HG02642 (cell line): ENCODE measurements around the gene JAZF1.

Source experiments
- ATAC-seq: cut with Tn5 transposase; IDR thresholded peaks from one replicate; pipeline ENCODE4 v1.9.1; 2021; ENCODE audit warnings: mild to moderate bottlenecking; ENCODE audit not compliant: unreplicated experiment, poor library complexity

JAZF1 gene

DNA sequence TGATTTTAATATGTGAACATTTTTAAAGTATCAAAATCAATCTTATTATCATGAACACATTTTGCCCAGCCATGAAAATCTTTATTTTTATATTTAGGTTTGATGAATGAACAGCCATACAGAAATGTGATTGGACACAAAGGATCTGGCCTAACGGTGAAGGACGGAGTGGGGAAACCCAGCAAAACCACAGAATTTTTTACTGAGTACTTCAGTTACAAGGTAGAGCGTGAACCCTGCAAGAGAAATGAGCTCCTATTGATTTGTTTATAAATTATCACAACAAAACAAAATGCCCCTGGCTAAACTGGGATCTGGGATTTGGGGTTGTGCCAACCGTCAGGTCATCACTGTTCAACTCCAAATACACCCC is 118.8 kb downstream of the JAZF1 start:
- no peak for ATAC-seq

DNA sequence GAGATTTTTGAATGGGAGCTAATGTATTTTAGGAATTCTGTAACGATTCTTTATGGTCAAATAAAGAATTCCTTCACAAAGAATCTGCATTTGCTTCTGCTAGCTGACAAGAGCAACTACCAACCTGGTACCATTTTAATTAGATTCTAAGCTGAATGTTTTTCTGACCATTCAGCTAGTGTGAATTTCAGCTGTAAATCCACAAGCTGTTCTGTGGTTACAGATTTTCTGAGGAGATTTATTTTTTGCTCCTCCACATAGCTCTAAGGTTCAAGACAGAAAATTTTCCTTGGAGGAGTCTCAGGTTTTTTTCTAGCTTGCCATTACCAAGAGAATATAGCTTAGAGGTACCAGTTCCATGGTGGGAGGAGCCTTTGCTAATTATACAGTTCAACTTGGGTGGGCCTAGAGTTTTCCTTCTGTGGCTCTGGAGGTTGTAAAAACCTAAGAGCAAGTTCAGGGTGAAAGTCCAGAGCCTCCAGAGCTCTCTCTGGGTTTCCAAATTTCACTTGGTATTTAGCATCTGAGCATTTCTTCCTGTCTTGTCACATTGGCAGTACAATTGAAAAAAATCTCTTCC is 120.1 kb downstream of the JAZF1 start:
- ATAC-seq, result no peak

DNA sequence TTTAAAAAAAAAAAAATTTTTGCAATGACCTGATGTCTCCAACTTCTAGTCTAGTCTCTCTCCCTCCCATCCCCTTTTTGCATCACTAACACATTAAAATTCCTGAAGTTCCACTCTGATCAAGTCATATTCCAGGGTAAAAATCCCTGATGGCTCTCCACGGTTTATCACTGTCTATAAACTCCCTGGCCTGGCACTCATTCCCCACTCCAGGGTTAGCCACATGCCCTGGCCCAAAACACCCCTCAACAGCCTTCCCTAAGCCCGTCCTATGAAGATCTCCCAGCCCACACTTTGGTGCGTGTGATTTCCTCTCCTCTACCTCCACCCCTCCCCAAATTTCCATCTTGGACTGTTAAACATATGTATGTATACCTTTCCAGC is 125.4 kb downstream of the JAZF1 start:
- no peak for ATAC-seq

DNA sequence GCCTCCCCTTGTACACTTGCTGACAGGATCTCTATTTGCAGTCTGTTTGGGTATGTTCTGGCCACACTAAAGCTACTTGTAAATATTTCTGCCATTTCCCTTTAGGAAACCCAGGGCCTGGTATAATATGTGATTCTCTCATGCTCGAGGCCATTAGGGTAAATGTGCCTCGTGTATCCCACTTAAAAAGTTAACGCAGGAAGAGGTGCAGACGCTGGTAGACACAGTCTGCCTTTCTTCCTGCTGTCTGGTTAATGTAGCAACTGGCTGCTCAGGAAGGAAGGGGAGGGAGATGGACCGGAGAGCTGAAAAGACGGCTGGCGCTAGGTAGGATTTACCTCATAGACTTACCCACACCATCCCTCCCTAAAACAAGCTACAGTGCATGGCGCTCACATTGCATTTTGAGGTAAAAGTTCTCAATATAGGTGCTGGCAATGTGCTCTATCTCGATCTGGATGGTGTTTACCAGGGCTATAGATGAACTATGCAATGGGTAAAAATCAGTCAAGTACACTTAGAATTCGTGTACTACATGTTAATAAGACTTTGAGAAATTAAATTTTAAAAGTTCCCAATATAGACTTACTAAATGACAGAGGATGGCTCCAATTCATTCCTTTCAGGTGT is 125.9 kb downstream of the JAZF1 start:
- no peak for ATAC-seq

DNA sequence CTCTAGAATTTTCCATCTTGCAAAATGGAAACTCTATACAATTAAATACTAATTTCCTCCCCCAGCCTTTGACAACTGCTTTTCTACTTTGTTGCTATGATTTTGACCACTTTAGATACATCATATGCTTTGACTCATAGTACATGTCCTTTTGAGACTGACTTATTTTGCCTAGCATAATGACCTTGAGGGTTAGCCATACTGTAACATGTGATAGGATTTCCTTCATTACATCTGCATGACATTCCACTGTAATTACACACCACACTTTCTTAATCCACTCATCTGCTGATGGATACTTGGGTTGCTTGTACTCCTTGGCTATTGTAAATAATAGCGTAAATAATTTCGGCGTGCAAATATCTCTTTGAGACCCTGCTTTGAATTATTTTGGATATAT is 127.7 kb downstream of the JAZF1 start:
- ATAC-seq, result no peak

DNA sequence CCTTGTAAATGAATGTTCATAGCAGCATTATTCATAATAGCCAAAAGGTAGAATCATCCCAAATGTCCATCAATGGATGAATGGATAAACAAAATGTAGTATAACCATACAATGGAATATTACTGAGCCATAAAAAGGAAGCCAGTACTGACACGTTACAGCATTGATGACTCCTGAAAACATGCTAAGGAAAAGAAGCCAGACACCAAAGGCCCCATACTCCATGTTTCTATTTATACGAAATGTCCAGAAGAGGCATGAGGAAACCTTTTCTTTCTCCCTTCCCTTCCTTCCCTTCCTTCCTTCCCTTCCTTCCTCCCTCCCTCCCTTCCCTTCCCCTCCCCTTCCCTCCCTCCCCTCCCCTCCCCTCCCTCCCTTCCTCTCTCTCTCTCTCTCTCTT is 131.9 kb downstream of the JAZF1 start:
- no peak for ATAC-seq

DNA sequence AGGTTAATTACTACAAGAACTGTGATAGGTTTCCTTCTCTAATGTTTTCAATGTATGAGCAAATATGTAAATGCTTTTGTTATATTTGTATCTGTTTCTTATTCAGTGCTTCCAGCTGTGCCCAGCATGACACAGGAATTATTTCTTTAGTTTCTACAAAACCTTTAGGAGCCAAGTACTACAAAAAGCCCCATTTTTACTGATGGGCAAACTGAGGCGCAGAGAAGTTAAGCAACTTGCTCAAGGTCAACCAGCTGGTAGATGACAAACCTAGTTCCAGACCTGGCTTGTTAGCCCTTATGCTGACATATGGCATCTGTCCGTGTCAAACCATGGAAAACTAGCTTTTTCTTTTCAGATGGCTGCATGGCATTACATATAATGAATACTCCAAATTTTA is 134.6 kb downstream of the JAZF1 start:
- no peak for ATAC-seq

DNA sequence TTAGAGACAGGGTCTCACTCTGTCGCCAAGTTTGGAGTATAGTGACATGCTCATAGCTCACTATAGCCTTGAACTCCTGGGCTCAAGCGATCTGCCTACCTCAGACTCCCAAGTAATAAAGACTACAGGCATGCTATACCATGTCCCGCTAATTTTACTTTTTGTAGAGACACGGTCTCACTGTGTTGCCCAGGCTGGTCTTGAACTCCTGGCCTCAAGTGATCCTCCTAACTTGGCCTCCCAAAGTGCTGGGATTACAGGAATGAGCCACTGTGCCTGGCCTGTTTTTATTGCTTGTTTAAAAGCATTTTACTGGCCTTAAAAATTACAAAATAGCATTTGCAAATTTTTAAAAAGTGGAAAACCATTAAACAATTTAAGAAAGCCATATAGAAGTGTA is 135.0 kb downstream of the JAZF1 start:
- no peak for ATAC-seq

DNA sequence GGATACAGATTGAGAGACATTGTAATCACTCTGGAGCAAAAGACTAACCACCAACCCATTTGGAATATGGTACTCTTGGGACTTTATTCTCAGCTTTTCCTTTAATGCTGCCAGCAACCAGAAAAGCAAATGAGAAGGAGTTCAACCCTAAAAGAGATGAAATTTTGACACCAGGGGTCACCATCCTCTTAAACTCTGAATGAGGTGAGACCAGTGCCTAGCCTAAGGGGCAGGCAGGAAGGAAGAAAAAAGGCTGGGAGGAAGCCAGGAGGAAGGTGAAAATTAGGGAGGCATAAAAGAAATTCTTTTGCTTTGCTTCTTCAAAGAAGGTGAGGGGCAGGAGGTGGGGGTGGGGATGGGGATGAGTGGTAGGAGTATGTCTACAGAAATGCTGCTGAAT is 135.8 kb downstream of the JAZF1 start:
- no peak for ATAC-seq

DNA sequence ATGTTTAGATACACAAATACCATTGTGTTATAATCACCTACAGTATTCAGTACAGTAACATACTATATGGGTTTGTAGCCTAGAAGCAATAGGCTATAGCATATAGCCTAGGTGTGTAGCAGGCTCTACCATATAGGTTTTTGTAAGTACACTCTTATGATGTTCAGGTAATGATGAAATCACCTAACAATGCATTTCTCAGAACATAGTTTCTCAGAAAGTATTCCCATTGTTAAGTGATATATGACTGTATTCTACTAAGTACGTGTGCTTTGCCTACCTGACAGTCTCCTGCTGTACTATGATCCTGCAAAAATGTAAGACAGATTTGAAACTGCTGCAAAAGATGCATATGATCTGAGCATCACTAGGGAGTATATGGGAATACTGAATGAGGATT is 137.9 kb downstream of the JAZF1 start:
- ATAC-seq, result no peak

DNA sequence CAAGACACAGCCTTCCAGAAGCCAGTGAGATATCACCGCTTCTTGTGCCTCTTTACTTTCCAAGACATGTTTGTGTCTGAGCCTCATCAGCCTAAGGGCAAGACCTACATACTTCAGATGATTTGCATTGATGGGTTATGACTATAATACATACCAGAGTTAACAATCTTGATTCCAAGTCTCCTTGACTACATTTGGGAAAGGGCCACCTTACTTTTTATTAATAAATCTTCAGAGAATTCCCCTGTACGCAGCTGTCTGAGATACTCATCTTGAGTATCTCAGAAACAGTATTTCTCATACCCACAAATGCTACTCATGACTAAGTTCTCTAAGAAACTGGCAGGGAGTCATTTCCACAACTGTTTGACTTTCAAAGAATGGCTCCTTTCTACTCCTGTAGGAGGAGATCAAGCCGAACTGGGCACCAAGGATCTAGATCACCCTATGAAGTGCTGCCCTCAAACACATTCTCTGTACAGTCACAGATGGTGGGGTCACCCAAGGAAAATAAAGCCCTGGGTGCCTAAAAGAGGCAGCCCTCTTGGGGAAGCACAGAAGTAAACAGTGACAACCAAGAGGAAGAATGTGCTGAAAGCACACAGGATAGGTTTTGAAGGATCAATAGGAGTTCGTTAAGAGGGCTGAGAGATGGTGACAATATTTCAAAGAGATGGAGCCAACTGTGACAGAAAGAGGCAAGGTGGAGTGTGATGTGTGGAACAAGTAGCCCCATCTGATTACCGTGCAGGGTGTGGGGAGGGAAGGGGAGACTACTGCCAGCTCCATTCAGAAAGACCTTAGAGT is 138.9 kb downstream of the JAZF1 start:
- ATAC-seq, result no peak

DNA sequence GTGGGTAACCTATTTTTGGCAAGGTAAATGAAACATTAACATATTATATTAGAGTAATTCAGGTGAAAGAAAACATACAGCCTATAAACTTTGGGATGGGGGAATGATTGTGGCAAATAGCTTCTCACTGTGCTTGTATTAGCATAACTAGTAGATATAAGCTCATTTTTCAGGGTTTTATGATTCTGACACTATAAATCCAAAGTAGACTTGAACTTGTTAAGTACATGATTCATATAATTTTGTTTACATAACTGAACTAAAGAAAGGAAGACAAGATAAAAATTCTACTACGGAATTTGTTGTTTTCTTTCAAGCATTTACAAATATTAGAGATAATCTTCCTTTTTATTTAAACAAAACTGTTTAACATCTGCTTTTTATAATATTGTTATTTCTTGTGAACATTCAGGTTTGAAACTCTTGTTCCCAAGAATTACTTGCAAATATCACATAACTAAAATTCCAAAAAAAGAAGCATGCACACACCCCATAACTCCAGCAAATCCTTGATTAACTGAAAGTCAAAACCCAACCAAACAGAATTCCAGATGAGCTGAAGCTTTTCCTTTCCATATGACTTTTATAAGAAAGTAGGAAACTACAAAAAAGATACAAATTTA is 142.3 kb downstream of the JAZF1 start:
- ATAC-seq, result no peak

DNA sequence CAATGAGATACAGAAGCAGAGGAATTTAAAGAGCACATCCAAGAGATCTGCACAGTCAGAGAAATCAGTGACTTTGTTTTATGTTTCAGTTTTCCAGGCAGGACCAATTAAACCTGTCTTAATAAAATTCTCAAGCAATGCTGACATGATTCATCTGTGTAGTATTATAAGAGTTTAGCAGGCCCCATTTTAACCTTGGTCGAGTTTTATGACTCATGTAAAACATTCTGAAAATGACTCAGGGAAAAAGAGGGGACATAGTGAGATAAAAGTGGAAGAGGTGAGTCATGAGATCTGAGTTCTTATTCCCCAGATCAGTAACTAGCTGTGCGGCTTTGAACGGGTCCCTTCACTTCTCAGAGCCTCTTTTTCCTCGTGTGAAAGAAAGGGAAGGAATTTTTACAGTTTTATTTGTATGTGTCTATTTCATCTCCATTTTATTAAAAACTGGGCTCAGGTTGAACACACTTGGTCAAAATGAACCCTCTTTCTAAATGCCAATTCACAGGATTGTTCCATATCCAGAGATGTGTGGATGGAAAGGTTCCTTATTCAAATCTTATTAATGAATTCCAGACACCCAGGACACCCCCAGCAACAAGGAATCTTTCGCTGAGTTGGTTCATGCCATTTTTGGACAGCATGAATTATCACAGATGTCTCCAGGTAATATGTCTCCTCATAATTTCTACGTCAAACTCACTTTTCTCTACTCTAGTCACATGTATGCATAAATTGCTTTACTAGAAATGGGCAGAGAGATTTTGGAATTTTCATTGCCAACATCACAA is 143.2 kb downstream of the JAZF1 start:
- ATAC-seq, result peak; percentile 89

DNA sequence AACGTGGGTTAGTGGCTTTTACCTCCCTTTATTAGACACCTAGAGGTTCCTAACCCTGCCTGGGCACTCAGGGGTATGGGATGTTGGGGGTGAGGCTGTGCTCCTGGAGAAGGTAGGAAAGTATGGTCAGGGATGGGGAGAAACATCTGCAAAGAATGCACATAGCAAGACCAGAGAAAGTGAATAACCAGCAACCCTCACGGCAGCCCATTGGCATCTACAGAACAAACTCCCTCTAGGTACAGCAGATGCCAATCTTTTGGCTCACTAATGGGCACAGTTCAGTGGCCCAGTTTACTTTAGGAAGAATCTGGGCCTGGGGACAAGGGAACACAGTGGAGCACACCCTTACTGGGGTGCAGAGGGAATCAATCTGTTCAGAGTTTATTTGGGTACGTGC is 143.9 kb downstream of the JAZF1 start:
- no peak for ATAC-seq

DNA sequence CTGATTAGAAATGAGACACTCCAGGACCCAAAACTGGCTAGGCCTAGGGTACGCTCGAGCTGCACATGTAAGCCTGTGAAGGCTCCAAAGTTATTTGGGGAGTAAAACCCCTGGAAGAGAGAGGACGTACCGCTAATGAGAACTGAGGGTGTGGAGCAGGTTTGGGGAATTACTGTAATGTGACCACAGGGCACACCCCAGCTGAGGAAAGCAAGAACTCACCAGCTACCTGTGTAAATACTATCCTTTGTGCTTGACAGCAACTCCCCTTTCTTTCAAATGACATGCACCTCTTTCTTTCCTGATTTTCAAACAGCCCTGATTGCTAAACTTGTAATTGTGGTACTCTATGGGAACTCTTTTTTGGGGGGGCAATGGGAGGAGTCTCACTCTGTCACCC is 147.2 kb downstream of the JAZF1 start:
- ATAC-seq, result no peak

DNA sequence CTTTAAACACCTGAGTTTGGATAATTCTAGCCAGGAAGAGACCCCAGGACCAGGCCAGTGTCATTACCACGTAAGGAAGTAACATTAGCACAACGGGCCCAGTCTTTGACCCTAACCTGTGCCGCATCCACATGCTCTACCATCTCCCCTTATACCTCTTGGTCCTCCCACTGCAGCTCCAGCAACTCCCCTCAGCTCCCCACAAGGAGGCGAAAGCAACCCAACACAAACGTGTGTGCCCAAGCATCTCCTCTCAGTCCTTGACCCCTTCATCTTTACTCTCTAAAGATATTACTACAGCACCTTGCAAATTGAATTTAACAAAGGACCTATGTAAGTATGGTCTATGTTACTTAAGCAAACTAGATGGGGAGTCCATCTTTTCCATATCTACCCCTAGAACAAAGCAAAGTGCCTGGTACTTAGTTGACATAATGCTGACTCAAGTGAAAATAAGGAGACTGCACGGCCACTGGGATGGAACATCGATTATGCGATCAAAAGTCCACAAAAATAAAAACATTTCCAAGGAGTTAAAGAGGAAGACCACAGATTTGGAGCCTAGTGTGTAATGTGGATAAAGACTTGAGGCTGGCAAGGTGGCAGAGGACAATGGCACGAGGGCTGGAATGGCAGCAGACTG is 147.7 kb downstream of the JAZF1 start:
- ATAC-seq, result no peak

DNA sequence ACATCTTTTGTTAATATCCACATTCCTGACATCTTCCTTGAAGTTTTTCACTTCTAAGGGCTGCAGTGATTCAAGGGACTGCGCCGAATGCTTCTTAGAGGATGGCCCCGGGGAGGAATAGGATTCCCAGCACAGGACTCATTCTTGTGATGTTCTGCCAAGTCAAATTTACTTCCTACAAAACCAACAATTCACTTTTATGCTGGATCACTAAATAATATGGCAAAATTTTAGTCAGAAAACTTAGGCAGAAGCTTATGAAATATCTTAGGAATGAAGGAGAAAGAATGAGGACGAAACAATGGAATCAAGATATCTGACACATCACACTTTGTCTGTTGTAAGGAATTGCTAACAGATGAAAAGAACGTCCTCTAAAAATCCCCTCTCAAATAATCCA is 151.5 kb downstream of the JAZF1 start:
- ATAC-seq, result no peak

DNA sequence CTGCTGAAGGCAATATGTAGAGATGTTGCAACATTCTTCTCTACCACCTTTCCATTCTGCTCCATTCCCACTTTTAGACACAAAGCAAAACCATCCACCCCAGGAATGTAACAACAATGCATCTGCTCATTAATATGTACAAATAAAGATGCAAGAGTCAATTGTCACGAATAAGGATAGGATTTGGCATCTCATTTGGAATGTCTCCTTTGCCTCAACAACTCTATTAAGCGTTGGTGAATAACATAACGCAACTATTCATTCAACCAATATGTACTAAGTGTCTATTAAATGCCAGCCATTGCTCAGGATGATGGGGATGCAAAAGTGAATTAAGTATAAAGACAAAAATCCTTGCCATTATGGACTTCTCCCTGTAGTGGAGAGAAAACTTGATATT is 152.1 kb downstream of the JAZF1 start:
- ATAC-seq, result no peak

DNA sequence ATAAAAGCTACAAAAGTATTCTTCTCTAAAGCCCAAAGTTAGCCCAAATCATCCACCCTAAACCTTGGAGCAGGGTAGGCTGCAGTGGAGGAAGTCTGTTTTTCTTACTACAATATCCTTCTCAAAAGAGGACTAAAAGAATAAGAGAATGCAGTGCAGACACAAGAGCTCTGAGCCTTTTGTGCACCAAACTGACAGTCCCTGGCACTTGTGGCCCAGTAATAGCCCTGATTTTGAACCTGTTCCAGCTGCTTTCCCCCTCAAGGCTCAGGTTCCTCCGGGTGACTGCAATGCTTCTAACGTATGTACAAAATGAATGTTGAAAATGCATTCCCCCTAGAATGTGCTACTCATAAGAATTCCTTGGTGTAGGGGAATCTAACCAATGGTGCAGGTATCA is 154.4 kb downstream of the JAZF1 start:
- ATAC-seq, result no peak

DNA sequence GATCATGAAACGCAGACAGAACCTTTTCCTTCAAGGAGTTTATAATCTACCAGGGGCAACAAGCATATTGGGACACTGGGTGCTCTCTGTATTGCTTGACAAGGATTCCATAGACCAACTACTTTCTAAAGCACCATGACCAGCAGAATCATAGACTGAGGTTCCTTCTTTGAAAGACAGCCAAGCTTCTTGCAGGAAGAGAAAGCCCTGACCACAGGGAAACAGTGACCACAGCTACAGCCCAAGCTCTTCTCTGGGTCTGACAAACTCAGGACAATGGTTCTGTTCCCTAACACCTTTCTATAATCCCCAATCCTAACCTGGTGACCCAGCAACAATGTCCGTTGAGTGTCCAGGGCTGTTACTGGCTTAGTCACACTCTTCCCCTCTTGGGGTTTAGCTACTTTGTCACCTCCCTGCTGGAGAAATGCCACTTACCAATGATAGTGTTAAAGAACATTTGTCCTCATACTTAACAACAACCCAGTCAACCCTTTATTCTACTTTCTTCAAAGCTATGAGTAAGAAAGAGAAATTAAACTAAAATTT is 155.7 kb downstream of the JAZF1 start:
- no peak for ATAC-seq
